ENCODE measurements around the gene AEBP1.

AEBP1 gene

DNA sequence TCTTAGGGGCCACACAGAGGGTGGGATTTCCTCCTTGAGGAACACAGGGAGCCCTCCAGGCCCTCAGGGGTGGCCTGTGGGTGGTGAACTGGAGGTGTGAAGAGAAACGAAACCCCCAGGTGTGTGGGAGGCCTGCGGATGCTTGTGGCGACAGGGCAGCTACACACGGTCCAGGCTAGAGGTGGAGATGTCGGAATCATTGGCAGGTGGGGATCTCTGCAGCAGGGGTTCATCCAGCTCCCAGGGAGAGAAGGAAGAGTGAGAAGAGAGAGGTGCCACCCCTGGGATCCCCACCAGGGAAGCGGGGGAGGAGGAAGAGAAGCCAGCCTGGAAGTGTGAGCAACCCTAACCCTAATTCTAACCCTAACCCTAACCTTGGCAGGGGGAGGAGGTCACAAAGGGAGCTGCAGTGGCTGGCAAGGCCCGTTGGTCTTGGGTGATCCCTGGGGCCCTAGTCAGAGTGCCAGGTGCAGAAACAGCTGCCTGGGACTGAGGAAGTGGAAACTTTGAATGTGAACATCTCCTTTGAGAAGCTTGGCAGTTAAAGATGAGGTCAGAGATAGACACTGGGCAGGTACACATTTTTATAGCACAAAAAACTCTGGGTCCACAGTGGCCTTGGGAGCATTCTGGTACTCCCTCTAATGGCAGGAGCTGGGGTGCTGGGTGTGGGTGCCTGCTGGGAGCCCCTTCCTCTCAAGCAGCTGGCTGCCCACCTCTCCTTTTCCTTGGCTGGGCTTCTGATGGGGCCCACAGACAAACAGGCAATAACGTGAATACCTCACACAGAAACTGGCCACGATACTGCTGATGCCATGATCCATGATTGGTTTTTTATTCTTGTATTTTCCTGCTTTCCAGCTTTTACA is 6.8 kb upstream of the AEBP1 start:
- peak in 1 of 2 experiments; percentile 35 for DNase-seq (ENCODE audit: low read depth in 1 of 2, low spot score in 1 of 2)
- in situ Hi-C loops (cut with HindIII; ENCODE audit: low pct_unique_long_range_greater_than_20kb, low sequenced_read_pairs): no loop called here
- TF ChIP-seq JUND (IDR thresholded peaks at IDR 0.05; ENCODE audit: low read depth): no peak

- TF ChIP-seq JUND (IDR thresholded peaks at IDR 0.05; ENCODE audit: low read depth): no peak
- in situ Hi-C loops (cut with HindIII; ENCODE audit: low pct_unique_long_range_greater_than_20kb, low sequenced_read_pairs): no loop called here
- DNase-seq (ENCODE audit: low read depth in 1 of 2, low spot score in 1 of 2): no peak
Measured at GRCh38 chr7:44098092-44099068, 5.8 kb upstream of the AEBP1 start.

DNA sequence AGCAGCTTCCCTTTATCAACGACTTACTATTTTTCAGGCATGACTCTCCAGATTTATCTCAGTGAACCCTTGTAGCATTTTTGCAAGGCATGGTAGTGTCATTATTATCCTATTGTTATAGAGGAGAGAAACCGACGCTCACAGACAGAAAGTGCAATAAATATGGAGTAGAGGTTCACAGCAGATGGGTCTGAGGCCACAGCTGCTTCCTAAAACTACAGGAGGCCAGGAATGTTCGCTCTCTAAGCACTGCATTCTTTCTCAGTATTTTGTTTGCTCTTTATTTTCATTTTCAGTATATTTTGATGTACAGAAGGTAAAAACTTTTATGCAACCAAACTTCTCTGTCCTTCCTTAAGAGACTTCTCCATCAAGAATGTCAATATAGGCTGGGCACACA is 4.5 kb upstream of the AEBP1 start:
- in situ Hi-C loops (cut with HindIII; ENCODE audit: low pct_unique_long_range_greater_than_20kb, low sequenced_read_pairs): no loop called here
- TF ChIP-seq JUND (IDR thresholded peaks at IDR 0.05; ENCODE audit: low read depth): no peak
- no peak for DNase-seq (ENCODE audit: low read depth in 1 of 2, low spot score in 1 of 2)

GRCh38 chr7:44100458-44101302 is 3.5 kb upstream of the AEBP1 start:
- no peak for TF ChIP-seq JUND (IDR thresholded peaks at IDR 0.05; ENCODE audit: low read depth)
- in situ Hi-C loops (cut with HindIII; ENCODE audit: low pct_unique_long_range_greater_than_20kb, low sequenced_read_pairs): no loop called here
- DNase-seq (ENCODE audit: low read depth in 1 of 2, low spot score in 1 of 2): no peak

DNA sequence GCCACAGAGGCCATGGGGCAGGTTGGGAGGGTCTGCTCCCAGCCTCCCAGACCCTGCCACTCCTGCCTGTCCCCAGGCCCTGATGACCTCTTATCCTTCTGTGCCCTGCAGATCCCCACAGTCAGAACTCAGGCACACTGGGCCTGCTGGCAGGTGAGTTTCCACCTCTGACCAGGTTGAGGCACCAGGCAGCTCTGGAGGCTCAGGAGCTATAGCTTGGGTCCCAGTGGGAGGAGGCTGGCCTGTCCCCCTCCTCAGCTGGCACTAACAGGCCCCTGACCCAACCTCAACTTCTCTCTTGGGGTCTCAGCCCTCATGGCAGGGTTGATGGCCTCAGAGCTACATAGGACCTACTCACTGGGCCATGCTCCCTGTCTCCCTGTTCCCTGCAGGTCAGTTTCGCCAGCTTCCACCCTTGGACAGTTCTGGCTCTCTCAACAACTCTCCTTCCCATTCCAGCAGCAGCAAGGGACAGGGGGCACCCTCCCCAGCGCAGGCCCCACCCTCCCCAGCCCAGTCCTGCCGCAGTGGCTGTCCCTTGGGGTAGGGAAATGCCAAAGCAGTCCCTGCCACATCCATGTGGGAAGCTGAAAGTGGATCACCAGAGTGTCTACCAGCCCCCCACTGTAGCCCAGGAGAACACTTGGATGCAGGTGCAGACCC is 2.7 kb upstream of the AEBP1 start:
- DNase-seq (ENCODE audit: low read depth in 1 of 2, low spot score in 1 of 2): no peak
- no peak for TF ChIP-seq JUND (IDR thresholded peaks at IDR 0.05; ENCODE audit: low read depth)

GRCh38 chr7:44101966-44102845 is 1.9 kb upstream of the AEBP1 start:
- in situ Hi-C loops (cut with HindIII; ENCODE audit: low pct_unique_long_range_greater_than_20kb, low sequenced_read_pairs): no loop called here
- no peak for DNase-seq (ENCODE audit: low read depth in 1 of 2, low spot score in 1 of 2)
- no peak for TF ChIP-seq JUND (IDR thresholded peaks at IDR 0.05; ENCODE audit: low read depth)

More for the DNA sequence above, 2.7 kb upstream of the AEBP1 start:
- in situ Hi-C loops (cut with HindIII; ENCODE audit: low pct_unique_long_range_greater_than_20kb, low sequenced_read_pairs): no loop called here

- in situ Hi-C loops (cut with HindIII; ENCODE audit: low pct_unique_long_range_greater_than_20kb, low sequenced_read_pairs): no loop called here
- DNase-seq (ENCODE audit: low read depth in 1 of 2, low spot score in 1 of 2): no peak
Measured at GRCh38 chr7:44102846-44103565, 1.1 kb upstream of the AEBP1 start.

GRCh38 chr7:44103566-44103922 is 601 bp upstream of the AEBP1 start:
- in situ Hi-C loops (cut with HindIII; ENCODE audit: low pct_unique_long_range_greater_than_20kb, low sequenced_read_pairs): no loop called here
- TF ChIP-seq JUND (IDR thresholded peaks at IDR 0.05; ENCODE audit: low read depth): no peak
- DNase-seq (ENCODE audit: low read depth in 1 of 2, low spot score in 1 of 2): no peak

More at GRCh38 chr7:44102846-44103565, 1.1 kb upstream of the AEBP1 start:
- TF ChIP-seq JUND (IDR thresholded peaks at IDR 0.05; ENCODE audit: low read depth): no peak

GRCh38 chr7:44104860-44105771 is 971 bp downstream of the AEBP1 start:
- in situ Hi-C loops (cut with HindIII; ENCODE audit: low pct_unique_long_range_greater_than_20kb, low sequenced_read_pairs): no loop called here
- no peak for TF ChIP-seq JUND (IDR thresholded peaks at IDR 0.05; ENCODE audit: low read depth)
- DNase-seq (ENCODE audit: low read depth in 1 of 2, low spot score in 1 of 2): no peak

Data from T47D (cell line).